GM23248 (cell line): ENCODE results near the gene CST6. TPM values are rescaled to one million over a fixed set of nuclear protein-coding genes. Genes with fewer than 3 reads are reported as not detected.

Experiments used
- DNase-seq: peaks from one replicate; pipeline ENCODE4 v3.0.0-alpha.2; 2015
- H2AFZ ChIP-seq: fragments of 200-600 bp; sonication (generic); 2 replicates; pipeline ENCODE4 v1.6.1; 2016; ENCODE audit warnings: antibody characterized with exemption
- H3F3A ChIP-seq: fragments of 200-600 bp; sonication (generic); 2 replicates; pipeline ENCODE4 v1.6.1; 2016; ENCODE audit warnings: mild to moderate bottlenecking, antibody characterized with exemption, mixed run types; ENCODE audit not compliant: insufficient read depth
- H3K27ac ChIP-seq: fragments of 200-600 bp; sonication (generic); 2 replicates; pipeline ENCODE4 v1.5.1; 2016; ENCODE audit warnings: mild to moderate bottlenecking
- H3K27me3 ChIP-seq: fragments of 200-600 bp; sonication (generic); replicated peaks from 2 replicates; pipeline ENCODE4 v1.6.1; 2016; ENCODE audit warnings: mild to moderate bottlenecking; ENCODE audit not compliant: insufficient read depth
- H3K36me3 ChIP-seq: fragments of 200-600 bp; sonication (generic); 2 replicates; pipeline ENCODE4 v1.6.1; 2016; ENCODE audit warnings: low read depth, mild to moderate bottlenecking
- H3K4me1 ChIP-seq: fragments of 200-600 bp; sonication (generic); 2 replicates; pipeline ENCODE4 v1.6.1; 2016; ENCODE audit warnings: mild to moderate bottlenecking; ENCODE audit not compliant: insufficient read depth
- H3K4me2 ChIP-seq: fragments of 200-600 bp; sonication (generic); one replicate; pipeline ENCODE4 v1.6.1; 2016; ENCODE audit warnings: mild to moderate bottlenecking; ENCODE audit not compliant: unreplicated experiment
- H3K4me3 ChIP-seq: fragments of 200-600 bp; sonication (generic); 2 replicates; pipeline ENCODE4 v1.5.1; 2016; ENCODE audit warnings: mild to moderate bottlenecking
- H3K79me2 ChIP-seq: fragments of 200-600 bp; sonication (generic); 2 replicates; pipeline ENCODE4 v1.6.1; 2016; ENCODE audit warnings: mild to moderate bottlenecking; ENCODE audit not compliant: insufficient read depth
- H3K9ac ChIP-seq: fragments of 200-600 bp; sonication (generic); 2 replicates; pipeline ENCODE4 v1.6.1; 2016; ENCODE audit warnings: mild to moderate bottlenecking
- H3K9me2 ChIP-seq: fragments of 200-600 bp; sonication (generic); 2 replicates; pipeline ENCODE4 v1.6.1; 2016; ENCODE audit warnings: mixed run types, mild to moderate bottlenecking, moderate library complexity; ENCODE audit not compliant: insufficient read depth
- H3K9me3 ChIP-seq: fragments of 200-600 bp; sonication (generic); one replicate; pipeline ENCODE4 v1.6.1; 2017; ENCODE audit warnings: low read depth
- H4K20me1 ChIP-seq: fragments of 200-600 bp; sonication (generic); 2 replicates; pipeline ENCODE4 v1.6.0; 2016; ENCODE audit not compliant: insufficient read depth
- EZH2 ChIP-seq: fragments of 200-600 bp; sonication (generic); IDR thresholded peaks from 2 replicates; pipeline ENCODE4 v1.6.1; 2018; ENCODE audit warnings: antibody characterized with exemption, mild to moderate bottlenecking; ENCODE audit not compliant: insufficient read depth, poor library complexity, severe bottlenecking
- EZH2phosphoT487 ChIP-seq: fragments of 200-600 bp; sonication (generic); IDR thresholded peaks from 2 replicates; pipeline ENCODE4 v1.6.1; 2018; ENCODE audit warnings: antibody characterized with exemption, moderate library complexity, mild to moderate bottlenecking, low read depth; ENCODE audit not compliant: insufficient read depth
- WGBS, 2 experiments: methylation state at CpG; one replicate each; pipeline ENCODE4 v1.1.6; 2015 to 2017; ENCODE audit warnings: low lambda C conversion rate in 2 of 2, low coverage in 1 of 2; ENCODE audit errors: missing lambda C conversion rate in 2 of 2; 5-methylcytosine and 5-hydroxymethylcytosine counted together
- in situ Hi-C: fragments of 300-500 bp; cut with MboI; formaldehyde crosslinking; loops from 2 replicates; pipeline ENCODE4 v1.15.0; 2020
- polyA plus RNA-seq: library from polyadenylated mRNA; unstranded; fragments of >200 nt; fragmentation: Nextera tagmentation; extraction: Ambion mirVana; gene quantifications from 2 replicates; pipeline ENCODE4 v1.2.1, GENCODE V29; 2016
- total RNA-seq: library from RNA; depleted of rRNA; stranded (reverse); fragments of >200 nt; shearing (Covaris generic); gene quantifications from 2 replicates; pipeline ENCODE4 v1.2.3, GENCODE V29; 2014

The CST6 gene
- total and polyA plus RNA-seq, 2 experiments from 2014 or later, result 21.9 to 35.1 TPM

DNA sequence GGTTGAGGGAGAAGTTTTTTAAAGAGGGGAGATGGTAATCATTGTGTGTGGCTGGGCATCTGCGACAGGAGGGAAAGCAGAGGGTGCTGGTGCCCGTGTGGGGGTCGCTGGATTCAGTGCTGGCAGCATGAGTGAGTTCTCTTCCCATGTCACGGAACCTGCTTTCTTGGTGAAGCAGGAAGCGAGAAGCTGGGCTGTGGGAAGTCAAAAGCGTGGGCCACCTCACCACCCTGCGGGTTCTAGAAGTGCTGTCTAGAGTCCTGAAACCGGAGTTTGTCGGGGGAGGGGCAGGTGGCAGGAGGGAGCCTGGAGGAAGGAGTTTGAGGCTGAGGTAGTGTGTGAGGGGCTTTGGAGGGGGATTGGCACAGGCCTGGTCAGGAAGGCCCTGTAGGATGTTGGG, 36.0 kb upstream of the CST6 start:
- no peak overlapping the region for H3K4me3 ChIP-seq
- no peak overlapping the region for H2AFZ ChIP-seq
- no peak overlapping the region for H3K4me2 ChIP-seq
- H3F3A ChIP-seq, result peaks cover 13% of the 10 kb centered on the region; the same call in 1 of the 2 replicates
- no peak overlapping the region for H3K27ac ChIP-seq
- 95 to 98% methylated on average over 9 of the region's 9 CpGs for WGBS, 2 experiments
- TF ChIP-seq EZH2phosphoT487 (no peak), EZH2 (no peak)
- H4K20me1 ChIP-seq, result no peaks in the 10 kb centered on the region
- no peaks in the 10 kb centered on the region for H3K9me3 ChIP-seq
- no peaks in the 10 kb centered on the region; the same call in 1 of the 2 replicates for H3K36me3 ChIP-seq
- DNase-seq, result no peak
- H3K4me1 ChIP-seq, result no peaks in the 10 kb centered on the region
- no peaks in the 10 kb centered on the region for H3K27me3 ChIP-seq
- no peak overlapping the region for H3K9ac ChIP-seq
- H3K9me2 ChIP-seq, result no peaks in the 10 kb centered on the region
- no peaks in the 10 kb centered on the region for H3K79me2 ChIP-seq
- in situ Hi-C loops, result no loop called here

DNA sequence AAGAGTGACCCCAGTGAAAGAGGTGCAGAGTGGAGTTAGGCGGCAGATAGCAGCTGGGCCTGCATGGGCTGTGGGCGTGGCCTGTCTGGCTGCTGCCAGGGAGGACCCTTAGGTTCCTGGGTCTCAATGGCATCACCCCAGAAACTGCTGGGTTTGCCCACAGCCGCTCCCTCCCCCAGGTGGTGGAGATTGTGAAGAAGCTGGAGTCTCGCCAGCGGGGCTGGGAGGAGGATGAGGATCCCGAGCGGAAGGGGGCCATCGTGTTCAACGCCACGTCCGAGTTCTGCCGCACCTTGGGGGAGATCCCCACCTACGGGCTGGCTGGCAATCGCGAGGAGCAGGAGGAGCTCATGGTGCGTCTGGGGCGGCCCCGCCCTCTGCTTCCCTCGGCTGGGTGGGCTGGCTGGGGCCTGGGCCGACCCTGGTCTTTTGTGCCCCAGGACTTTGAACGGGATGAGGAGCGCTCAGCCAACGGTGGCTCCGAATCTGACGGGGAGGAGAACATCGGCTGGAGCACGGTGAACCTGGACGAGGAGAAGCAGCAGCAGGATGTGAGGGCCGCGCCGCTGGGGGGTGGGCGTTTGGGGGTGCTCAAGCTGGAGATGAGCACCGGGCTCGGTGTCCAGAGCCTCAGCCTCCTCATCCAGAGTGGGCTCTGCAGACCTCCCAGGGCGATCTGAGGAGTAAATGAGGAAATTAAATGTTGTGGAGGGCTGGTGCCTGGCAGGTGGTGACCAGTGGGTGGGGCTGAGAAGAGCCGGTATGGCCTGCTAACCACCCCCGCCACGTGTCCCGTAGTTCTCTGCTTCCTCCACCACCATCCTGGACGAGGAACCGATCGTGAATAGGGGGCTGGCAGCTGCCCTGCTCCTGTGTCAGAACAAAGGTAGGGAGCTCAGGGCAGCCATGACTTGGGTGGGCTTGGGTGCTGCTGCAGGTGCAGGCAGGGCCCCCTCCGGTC, 35.3 kb upstream of the CST6 start:
- Histone ChIP-seq H4K20me1 (no peaks in the 10 kb centered on the region), H3K9me2 (no peaks in the 10 kb centered on the region), H3K9ac (no peak overlapping the region), H2AFZ (no peak overlapping the region), H3K4me1 (no peaks in the 10 kb centered on the region), H3K27ac (no peak overlapping the region), H3K36me3 (no peaks in the 10 kb centered on the region; the same call in 1 of the 2 replicates), H3K27me3 (no peaks in the 10 kb centered on the region), H3F3A (peaks cover 12% of the 10 kb centered on the region; the same call in 1 of the 2 replicates), H3K79me2 (no peaks in the 10 kb centered on the region), H3K9me3 (no peaks in the 10 kb centered on the region), H3K4me2 (no peak overlapping the region), H3K4me3 (no peak overlapping the region)
- in situ Hi-C loops, result no loop called here
- no peak for DNase-seq
- no peak for TF ChIP-seq EZH2
- no peak for TF ChIP-seq EZH2phosphoT487
- 82 to 86% methylated on average over 41 to 43 of the region's 43 CpGs for WGBS, 2 experiments

DNA sequence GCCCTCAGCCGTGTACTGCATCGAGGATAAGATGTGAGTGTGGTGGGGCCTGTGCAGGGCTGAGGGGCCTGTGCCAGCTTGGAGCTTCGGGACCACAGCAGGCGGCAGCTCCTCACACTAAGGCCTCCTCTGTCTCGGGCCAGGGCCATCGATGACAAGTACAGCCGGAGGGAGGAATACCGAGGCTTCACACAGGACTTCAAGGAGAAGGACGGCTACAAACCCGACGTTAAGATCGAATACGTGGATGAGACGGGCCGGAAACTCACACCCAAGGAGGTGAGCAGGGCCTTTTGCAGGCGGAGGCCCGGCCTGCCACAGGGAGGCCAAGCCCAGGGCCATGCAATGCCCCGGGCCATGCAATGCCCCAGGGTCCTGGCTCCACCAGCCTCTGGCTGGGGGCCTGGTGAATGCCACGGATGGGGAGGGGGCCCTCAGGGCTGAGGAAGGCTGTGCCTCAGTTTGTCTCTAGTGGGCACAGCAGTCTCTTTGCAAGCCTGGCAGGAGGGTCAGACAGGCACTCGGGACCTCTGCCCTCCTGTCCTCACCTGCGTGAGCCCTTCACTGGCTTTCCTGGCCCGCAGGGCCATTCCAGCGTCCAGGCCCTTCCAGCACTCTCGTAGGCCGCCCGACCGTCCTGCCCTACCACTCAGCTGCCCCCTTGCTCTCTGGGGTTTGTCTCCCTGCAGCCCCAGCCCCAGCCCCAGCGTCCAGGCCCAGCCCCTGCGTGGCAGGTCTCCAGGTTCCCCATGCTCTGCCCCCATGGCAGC, 34.0 kb upstream of the CST6 start:
- no peak overlapping the region for H3K27ac ChIP-seq
- WGBS, 2 experiments, result 91 to 92% methylated on average over 25 to 28 of the region's 29 CpGs
- no peaks in the 10 kb centered on the region for H3K27me3 ChIP-seq
- H3K4me3 ChIP-seq, result no peak overlapping the region
- H2AFZ ChIP-seq, result no peak overlapping the region
- no peak overlapping the region for H3K9ac ChIP-seq
- no peak for DNase-seq
- H3K4me2 ChIP-seq, result no peak overlapping the region
- H4K20me1 ChIP-seq, result no peaks in the 10 kb centered on the region
- no peaks in the 10 kb centered on the region for H3K79me2 ChIP-seq
- H3K9me3 ChIP-seq, result no peaks in the 10 kb centered on the region
- H3K36me3 ChIP-seq, result no peaks in the 10 kb centered on the region; the same call in 1 of the 2 replicates
- no peaks in the 10 kb centered on the region for H3F3A ChIP-seq
- H3K9me2 ChIP-seq, result no peaks in the 10 kb centered on the region
- no peaks in the 10 kb centered on the region for H3K4me1 ChIP-seq
- in situ Hi-C loops, result no loop called here
- no peak for TF ChIP-seq EZH2
- TF ChIP-seq EZH2phosphoT487, result no peak

DNA sequence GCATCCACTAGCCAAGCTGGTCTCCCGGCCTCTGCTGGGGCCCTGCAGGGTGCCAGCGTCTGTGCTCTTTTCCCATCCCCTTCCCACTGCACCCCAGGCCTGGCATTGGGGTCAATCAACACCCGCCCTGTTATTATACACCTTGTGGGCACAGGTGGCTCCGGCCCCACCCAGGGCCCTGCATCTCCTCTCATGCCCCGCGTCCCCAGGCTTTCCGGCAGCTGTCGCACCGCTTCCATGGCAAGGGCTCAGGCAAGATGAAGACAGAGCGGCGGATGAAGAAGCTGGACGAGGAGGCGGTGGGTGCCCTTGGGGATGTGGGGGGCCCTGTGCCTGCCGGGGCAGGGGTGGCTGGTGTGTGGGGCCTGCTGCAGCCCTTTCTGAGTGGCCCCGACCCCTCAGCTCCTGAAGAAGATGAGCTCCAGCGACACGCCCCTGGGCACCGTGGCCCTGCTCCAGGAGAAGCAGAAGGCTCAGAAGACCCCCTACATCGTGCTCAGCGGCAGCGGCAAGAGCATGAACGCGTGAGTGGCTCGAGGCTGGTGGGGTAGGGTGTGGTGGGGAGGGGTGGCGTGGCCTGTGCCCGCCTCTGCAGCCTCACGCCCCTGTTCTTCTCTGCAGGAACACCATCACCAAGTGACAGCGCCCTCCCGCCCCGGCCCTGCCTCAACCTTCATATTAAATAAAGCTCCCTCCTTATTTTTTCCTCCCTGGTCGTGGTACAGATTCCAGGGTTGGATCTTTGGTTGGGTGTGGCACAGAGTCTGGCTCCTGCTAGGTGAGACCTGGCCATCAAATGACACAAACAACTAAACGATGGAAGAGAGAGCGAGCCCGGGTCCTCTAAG, 33.2 kb upstream of the CST6 start:
- TF ChIP-seq EZH2 (no peak), EZH2phosphoT487 (no peak)
- 91 to 94% methylated on average over 26 to 34 of the region's 34 CpGs for WGBS, 2 experiments
- H3K79me2 ChIP-seq, result no peaks in the 10 kb centered on the region
- no peak overlapping the region for H2AFZ ChIP-seq
- no peak overlapping the region for H3K4me2 ChIP-seq
- H3K27ac ChIP-seq, result no peak overlapping the region
- no peaks in the 10 kb centered on the region for H3F3A ChIP-seq
- H4K20me1 ChIP-seq, result no peaks in the 10 kb centered on the region
- in situ Hi-C loops, result no loop called here
- no peaks in the 10 kb centered on the region; the same call in 1 of the 2 replicates for H3K36me3 ChIP-seq
- no peaks in the 10 kb centered on the region for H3K4me1 ChIP-seq
- H3K9ac ChIP-seq, result no peak overlapping the region
- H3K27me3 ChIP-seq, result no peaks in the 10 kb centered on the region
- H3K9me2 ChIP-seq, result no peaks in the 10 kb centered on the region
- no peak for DNase-seq
- H3K4me3 ChIP-seq, result no peak overlapping the region
- H3K9me3 ChIP-seq, result no peaks in the 10 kb centered on the region
